CD14-positive monocyte (primary cell): Measurements from ENCODE around the gene FRMD6. TPM values are rescaled to one million over a fixed set of nuclear protein-coding genes. Genes with fewer than 3 reads are reported as not detected.

Experiments
- DNase-seq, 3 donors: peaks; one replicate each; pipeline ENCODE4 v3.0.0-alpha.2; 2011 to 2022
- H2AFZ ChIP-seq: 2 replicates; pipeline ENCODE4 v1.6.0; 2012; ENCODE audit warnings: mild to moderate bottlenecking, low read depth, low read length, inconsistent platforms; ENCODE audit not compliant: insufficient read depth, poor library complexity, severe bottlenecking
- H3K27ac ChIP-seq, 2 donors: 1 replicate in 1 of 2; 2 replicates in 1 of 2; pipeline ENCODE4 v1.5.1; 2012 to 2013; ENCODE audit warnings: low read length in 2 of 2, control low read depth in 1 of 2, inconsistent platforms in 1 of 2, low read depth in 1 of 2, mild to moderate bottlenecking in 1 of 2
- H3K27me3 ChIP-seq, 2 donors: one replicate each; pipeline versions ENCODE4 v1.6.0 to v1.6.1; 2011 to 2013; ENCODE audit warnings: low read length in 2 of 2; ENCODE audit not compliant: control insufficient read depth in 2 of 2, insufficient read depth in 2 of 2
- H3K36me3 ChIP-seq, 2 donors: replicated peaks in 1 of 2; 1 replicate in 1 of 2; 2 replicates in 1 of 2; pipeline versions ENCODE4 v1.5.1 to v1.6.1; 2012 to 2013; ENCODE audit warnings: low read length in 2 of 2, control low read depth in 1 of 2, inconsistent platforms in 1 of 2, mild to moderate bottlenecking in 1 of 2; ENCODE audit not compliant: insufficient read depth in 2 of 2, control insufficient read depth in 1 of 2
- H3K4me1 ChIP-seq, 2 donors: 1 replicate in 1 of 2; 2 replicates in 1 of 2; pipeline versions ENCODE4 v1.5.1 to v1.6.1; 2012 to 2013; ENCODE audit warnings: low read length in 2 of 2, control low read depth in 1 of 2, inconsistent platforms in 1 of 2, mild to moderate bottlenecking in 1 of 2, moderate library complexity in 1 of 2; ENCODE audit not compliant: insufficient read depth in 2 of 2, control insufficient read depth in 1 of 2
- H3K4me2 ChIP-seq: replicated peaks from 2 replicates; pipeline ENCODE3; 2012; ENCODE audit warnings: low read length, moderate library complexity, mild to moderate bottlenecking; ENCODE audit not compliant: poor library complexity, severe bottlenecking; ENCODE audit errors: extremely low read depth
- H3K4me3 ChIP-seq, 3 experiments: fragments of 200-600 bp in 1 of 3; sonication (generic) in 1 of 3; replicated peaks in 1 of 3; 1 replicate in 2 of 3; 2 replicates in 1 of 3; pipeline ENCODE4 v1.5.1; 2011 to 2013; ENCODE audit warnings: low read length in 3 of 3, mild to moderate bottlenecking in 3 of 3, control low read depth in 2 of 3, low read depth in 2 of 3, inconsistent platforms in 1 of 3, moderate library complexity in 1 of 3
- H3K79me2 ChIP-seq: 2 replicates; pipeline ENCODE4 v1.6.0; 2012; ENCODE audit warnings: mild to moderate bottlenecking, control low read depth, inconsistent platforms, low read length, moderate library complexity; ENCODE audit not compliant: insufficient read depth
- H3K9ac ChIP-seq: 2 replicates; pipeline ENCODE4 v1.6.0; 2017; ENCODE audit warnings: low read length, mild to moderate bottlenecking; ENCODE audit not compliant: insufficient read depth, poor library complexity, severe bottlenecking
- H3K9me3 ChIP-seq, 2 donors: replicated peaks in 1 of 2; 1 replicate in 1 of 2; 2 replicates in 1 of 2; pipeline versions ENCODE4 v1.5.1 to v1.6.1; 2012 to 2013; ENCODE audit warnings: low read length in 2 of 2, control low read depth in 1 of 2; ENCODE audit not compliant: control insufficient read depth in 1 of 2, insufficient read depth in 1 of 2
- H4K20me1 ChIP-seq: 2 replicates; pipeline ENCODE4 v1.6.0; 2012; ENCODE audit warnings: mild to moderate bottlenecking, low read length, control low read depth, moderate library complexity; ENCODE audit not compliant: insufficient read depth
- H3K27ac Mint-ChIP-seq, 7 donors: one replicate each; pipeline ENCODE4 v1.8.0; 2020; ENCODE audit warnings: mild to moderate bottlenecking in 7 of 7, mixed read lengths in 7 of 7, moderate library complexity in 6 of 7, inconsistent platforms in 2 of 7
- H3K27me3 Mint-ChIP-seq, 3 donors: one replicate each; pipeline ENCODE4 v1.8.0; 2021 to 2022; ENCODE audit warnings: low read depth in 3 of 3, mild to moderate bottlenecking in 3 of 3, mixed read lengths in 3 of 3, moderate library complexity in 3 of 3, inconsistent platforms in 1 of 3
- H3K36me3 Mint-ChIP-seq, 2 donors: one replicate each; pipeline ENCODE4 v1.8.0; 2020; ENCODE audit warnings: mixed read lengths in 2 of 2, inconsistent platforms in 1 of 2, mild to moderate bottlenecking in 1 of 2
- H3K4me1 Mint-ChIP-seq: one replicate; pipeline ENCODE4 v1.8.0; 2020; ENCODE audit warnings: mild to moderate bottlenecking, mixed read lengths
- H3K4me3 Mint-ChIP-seq, 2 donors: one replicate each; pipeline ENCODE4 v1.8.0; 2020; ENCODE audit warnings: mild to moderate bottlenecking in 2 of 2, mixed read lengths in 2 of 2, moderate library complexity in 1 of 2
- H3K9me3 Mint-ChIP-seq, 7 donors: one replicate each; pipeline ENCODE4 v1.8.0; 2020 to 2022; ENCODE audit warnings: mixed read lengths in 7 of 7, mild to moderate bottlenecking in 6 of 7, moderate library complexity in 6 of 7, inconsistent platforms in 2 of 7
- WGBS: methylation state at CpG from one replicate; pipeline ENCODE4 v1.1.5; 2013; ENCODE audit warnings: missing lambda C conversion rate; ENCODE audit not compliant: insufficient coverage; 5-methylcytosine and 5-hydroxymethylcytosine counted together
- intact Hi-C, 2 donors: fragments of 100-400 bp; cut with micrococcal nuclease; formaldehyde crosslinking; loops; one replicate each; pipeline versions ENCODE4 v1.15.0 to v1.15.1; 2023
- polyA plus RNA-seq, 3 donors: library from polyadenylated mRNA; depleted of rRNA in 1 of 3; unstranded in 2 of 3; stranded (reverse) in 1 of 3; fragments of 300-500 nt in 2 of 3; fragments of >200 nt in 1 of 3; fragmentation: Illumina TruSeq in 2 of 3; gene quantifications; 1 replicate in 2 of 3; 2 replicates in 1 of 3; pipeline ENCODE4 v1.2.3, GENCODE V29; 2012 to 2021
- TF ChIP-seq, protein P1 (sequence below): fragments of 200-600 bp; IDR thresholded peaks from one replicate; pipeline ENCODE4 v1.8.0; 2022; ENCODE audit warnings: antibody characterized with exemption, mild to moderate bottlenecking

The FRMD6 gene
- polyA plus RNA-seq, 3 donors = 0.12 to 0.25 (median 0.12) TPM

GRCh38 chr14:51619561-51619960, 32.1 kb upstream of the FRMD6 start:
- DNase-seq = no peak
- no peaks in the 10 kb centered on the region for H3K4me1 Mint-ChIP-seq
- TF ChIP-seq, protein P1, sequence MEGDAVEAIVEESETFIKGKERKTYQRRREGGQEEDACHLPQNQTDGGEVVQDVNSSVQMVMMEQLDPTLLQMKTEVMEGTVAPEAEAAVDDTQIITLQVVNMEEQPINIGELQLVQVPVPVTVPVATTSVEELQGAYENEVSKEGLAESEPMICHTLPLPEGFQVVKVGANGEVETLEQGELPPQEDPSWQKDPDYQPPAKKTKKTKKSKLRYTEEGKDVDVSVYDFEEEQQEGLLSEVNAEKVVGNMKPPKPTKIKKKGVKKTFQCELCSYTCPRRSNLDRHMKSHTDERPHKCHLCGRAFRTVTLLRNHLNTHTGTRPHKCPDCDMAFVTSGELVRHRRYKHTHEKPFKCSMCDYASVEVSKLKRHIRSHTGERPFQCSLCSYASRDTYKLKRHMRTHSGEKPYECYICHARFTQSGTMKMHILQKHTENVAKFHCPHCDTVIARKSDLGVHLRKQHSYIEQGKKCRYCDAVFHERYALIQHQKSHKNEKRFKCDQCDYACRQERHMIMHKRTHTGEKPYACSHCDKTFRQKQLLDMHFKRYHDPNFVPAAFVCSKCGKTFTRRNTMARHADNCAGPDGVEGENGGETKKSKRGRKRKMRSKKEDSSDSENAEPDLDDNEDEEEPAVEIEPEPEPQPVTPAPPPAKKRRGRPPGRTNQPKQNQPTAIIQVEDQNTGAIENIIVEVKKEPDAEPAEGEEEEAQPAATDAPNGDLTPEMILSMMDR = no peak
- Histone ChIP-seq H3K4me1 (no peaks in the 10 kb centered on the region), H3K27me3 (no peaks in the 10 kb centered on the region), H2AFZ (no peak overlapping the region), H3K79me2 (no peaks in the 10 kb centered on the region), H3K9me3 (no peaks in the 10 kb centered on the region), H3K36me3 (no peaks in the 10 kb centered on the region), H3K4me2 (no peak overlapping the region), H3K9ac (no peak overlapping the region), H3K4me3 (no peak overlapping the region), H4K20me1 (no peaks in the 10 kb centered on the region), H3K27ac (no peak overlapping the region)
- peaks cover 1 to 7% (median 6%) of the 10 kb centered on the region in 3 donors for H3K27me3 Mint-ChIP-seq
- no peak overlapping the region for H3K27ac Mint-ChIP-seq
- H3K9me3 Mint-ChIP-seq = peaks cover 0 to 7% (median 0%) of the 10 kb centered on the region in 7 donors
- H3K4me3 Mint-ChIP-seq = no peak overlapping the region
- H3K36me3 Mint-ChIP-seq = no peaks in the 10 kb centered on the region
- no CpG with 5 or more reads among the region's 4 CpGs for WGBS
- intact Hi-C loops = no loop called here

DNA sequence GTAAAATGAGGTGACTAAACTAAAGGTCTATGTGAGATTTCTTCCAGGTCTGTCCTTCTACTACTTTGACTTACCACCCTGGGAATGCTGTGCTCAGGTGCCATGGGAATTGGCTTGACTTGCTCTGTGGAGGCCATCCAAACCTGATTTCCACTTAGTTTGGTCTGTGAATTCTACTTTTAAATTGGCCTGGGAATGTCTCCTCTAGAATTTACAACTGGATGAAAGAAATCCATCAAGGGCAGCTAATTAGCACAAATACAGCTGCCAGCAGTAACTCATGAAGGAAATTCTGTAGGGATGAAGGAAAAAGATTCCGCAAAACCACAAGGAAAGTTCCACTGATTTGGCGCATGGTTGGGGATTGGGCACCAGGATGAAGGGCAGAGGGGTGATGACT, 31.7 kb upstream of the FRMD6 start:
- H3K27me3 Mint-ChIP-seq = peaks cover 1 to 7% (median 6%) of the 10 kb centered on the region in 3 donors
- H3K9me3 ChIP-seq = no peaks in the 10 kb centered on the region
- H3K27me3 ChIP-seq = no peaks in the 10 kb centered on the region
- H3K4me1 ChIP-seq = no peaks in the 10 kb centered on the region
- no peak overlapping the region for H2AFZ ChIP-seq
- H3K27ac Mint-ChIP-seq = no peak overlapping the region
- intact Hi-C loops = no loop called here
- no peak overlapping the region for H3K27ac ChIP-seq
- TF ChIP-seq, protein P1 = no peak
- H3K4me2 ChIP-seq = no peak overlapping the region
- H3K9me3 Mint-ChIP-seq = peaks cover 0 to 7% (median 0%) of the 10 kb centered on the region in 7 donors
- no peak for DNase-seq
- no peaks in the 10 kb centered on the region for H3K36me3 Mint-ChIP-seq
- no peaks in the 10 kb centered on the region for H4K20me1 ChIP-seq
- H3K4me1 Mint-ChIP-seq = no peaks in the 10 kb centered on the region
- no peaks in the 10 kb centered on the region for H3K36me3 ChIP-seq
- H3K79me2 ChIP-seq = no peaks in the 10 kb centered on the region
- whole genome bisulfite sequencing = 96% methylated on average over 2 of the region's 2 CpGs
- no peak overlapping the region for H3K4me3 ChIP-seq
- H3K9ac ChIP-seq = no peak overlapping the region
- no peak overlapping the region for H3K4me3 Mint-ChIP-seq
